Parathyroid adenoma (tissue), 2 donors: ENCODE data around the gene ABHD10.

Experiments used
- H2AFZ ChIP-seq: fragments of 300-600 bp; sonication (generic); one replicate; pipeline ENCODE4 v1.7.0; 2017; ENCODE audit warnings: antibody characterized with exemption, mild to moderate bottlenecking
- H3K27ac ChIP-seq: fragments of 300-600 bp; sonication (generic); one replicate; pipeline ENCODE4 v1.7.0; 2017
- H3K27me3 ChIP-seq: fragments of 300-600 bp; sonication (generic); one replicate; pipeline ENCODE4 v1.7.0; 2017; ENCODE audit warnings: low read length; ENCODE audit not compliant: control insufficient read depth, insufficient read depth
- H3K36me3 ChIP-seq: fragments of 300-600 bp; sonication (generic); one replicate; pipeline ENCODE4 v1.7.0; 2017; ENCODE audit warnings: low read length; ENCODE audit not compliant: control insufficient read depth, insufficient read depth
- H3K4me1 ChIP-seq: fragments of 300-600 bp; sonication (generic); one replicate; pipeline ENCODE4 v1.7.0; 2017; ENCODE audit warnings: control low read depth
- H3K4me2 ChIP-seq: fragments of 300-600 bp; sonication (generic); one replicate; pipeline ENCODE4 v1.7.0; 2017; ENCODE audit warnings: low read length
- H3K4me3 ChIP-seq: fragments of 300-600 bp; sonication (generic); one replicate; pipeline ENCODE4 v1.7.0; 2017; ENCODE audit warnings: low read depth, low read length
- H3K79me2 ChIP-seq: fragments of 300-600 bp; sonication (generic); one replicate; pipeline ENCODE4 v1.7.0; 2017; ENCODE audit warnings: control low read depth
- H3K9ac ChIP-seq: fragments of 300-600 bp; sonication (generic); one replicate; pipeline ENCODE4 v1.7.0; 2017; ENCODE audit warnings: mild to moderate bottlenecking
- H3K9me3 ChIP-seq: fragments of 300-600 bp; sonication (generic); one replicate; pipeline ENCODE4 v1.7.0; 2017; ENCODE audit warnings: low read length; ENCODE audit not compliant: control insufficient read depth
- CTCF ChIP-seq: fragments of 300-600 bp; sonication (generic); IDR thresholded peaks from one replicate; pipeline ENCODE4 v1.7.0; 2017; ENCODE audit warnings: antibody characterized with exemption, mild to moderate bottlenecking
- donor health status: primary hyperparathyroidism.

Gene ABHD10

GRCh38 chr3:111947231-111947630 is 31.6 kb upstream of the ABHD10 start:
- Histone ChIP-seq H3K9ac (no peak overlapping the region), H3K27me3 (no peaks in the 10 kb centered on the region), H3K36me3 (no peaks in the 10 kb centered on the region), H2AFZ (no peak overlapping the region), H3K27ac (no peak overlapping the region), H3K4me2 (no peak overlapping the region), H3K9me3 (no peaks in the 10 kb centered on the region), H3K4me1 (no peaks in the 10 kb centered on the region), H3K4me3 (no peak overlapping the region), H3K79me2 (no peaks in the 10 kb centered on the region)
- TF ChIP-seq CTCF = no peak

GRCh38 chr3:111948786-111949185 is 30.0 kb upstream of the ABHD10 start:
- H3K9ac ChIP-seq = no peak overlapping the region
- no peaks in the 10 kb centered on the region for H3K27me3 ChIP-seq
- no peaks in the 10 kb centered on the region for H3K36me3 ChIP-seq
- no peak overlapping the region for H3K27ac ChIP-seq
- no peaks in the 10 kb centered on the region for H3K9me3 ChIP-seq
- H3K4me1 ChIP-seq = no peaks in the 10 kb centered on the region
- TF ChIP-seq CTCF = no peak
- no peak overlapping the region for H2AFZ ChIP-seq
- H3K4me2 ChIP-seq = no peak overlapping the region
- no peak overlapping the region for H3K4me3 ChIP-seq
- no peaks in the 10 kb centered on the region for H3K79me2 ChIP-seq

- H3K36me3 ChIP-seq = no peaks in the 10 kb centered on the region
- H3K27me3 ChIP-seq = no peaks in the 10 kb centered on the region
- H3K4me2 ChIP-seq = no peak overlapping the region
- no peaks in the 10 kb centered on the region for H3K79me2 ChIP-seq
- no peak overlapping the region for H3K9ac ChIP-seq
- TF ChIP-seq CTCF = no peak
- no peak overlapping the region for H2AFZ ChIP-seq
- H3K4me1 ChIP-seq = no peaks in the 10 kb centered on the region
- no peak overlapping the region for H3K27ac ChIP-seq
- no peak overlapping the region for H3K4me3 ChIP-seq
- H3K9me3 ChIP-seq = no peaks in the 10 kb centered on the region
Observed at GRCh38 chr3:111949712-111950111, 29.1 kb upstream of the ABHD10 start.

- no peak for TF ChIP-seq CTCF
- Histone ChIP-seq H3K4me3 (no peak overlapping the region), H3K4me2 (no peak overlapping the region), H2AFZ (no peak overlapping the region), H3K27me3 (no peaks in the 10 kb centered on the region), H3K27ac (no peak overlapping the region), H3K4me1 (no peaks in the 10 kb centered on the region), H3K79me2 (no peaks in the 10 kb centered on the region), H3K9me3 (no peaks in the 10 kb centered on the region), H3K9ac (no peak overlapping the region), H3K36me3 (no peaks in the 10 kb centered on the region)
Observed at GRCh38 chr3:111951032-111951431, 27.8 kb upstream of the ABHD10 start.

- no peak overlapping the region for H3K4me3 ChIP-seq
- no peak overlapping the region for H3K27ac ChIP-seq
- no peak for TF ChIP-seq CTCF
- no peaks in the 10 kb centered on the region for H3K27me3 ChIP-seq
- no peaks in the 10 kb centered on the region for H3K36me3 ChIP-seq
- no peak overlapping the region for H3K9ac ChIP-seq
- H3K4me1 ChIP-seq = no peaks in the 10 kb centered on the region
- no peak overlapping the region for H2AFZ ChIP-seq
- no peaks in the 10 kb centered on the region for H3K79me2 ChIP-seq
- H3K4me2 ChIP-seq = no peak overlapping the region
- no peaks in the 10 kb centered on the region for H3K9me3 ChIP-seq
Observed at GRCh38 chr3:111952086-111952485, 26.7 kb upstream of the ABHD10 start.
